Epithelial cell of esophagus (primary cell): ENCODE data around the gene PHPT1.

Source experiments
- DNase-seq: peaks from one replicate; pipeline ENCODE4 v3.0.0; 2010; ENCODE audit warnings: low read depth
- H3K4me3 ChIP-seq: 2 replicates; pipeline ENCODE4 v1.5.1; 2011; ENCODE audit warnings: mild to moderate bottlenecking, low read length, control low read depth
- TF ChIP-seq, protein P1 (sequence below): IDR thresholded peaks from 2 replicates; pipeline ENCODE4 v1.5.1; 2011; ENCODE audit warnings: low read depth, mild to moderate bottlenecking, low read length, control low read depth, inconsistent platforms; ENCODE audit not compliant: insufficient read depth; ENCODE audit errors: missing control alignments

The PHPT1 gene

DNA sequence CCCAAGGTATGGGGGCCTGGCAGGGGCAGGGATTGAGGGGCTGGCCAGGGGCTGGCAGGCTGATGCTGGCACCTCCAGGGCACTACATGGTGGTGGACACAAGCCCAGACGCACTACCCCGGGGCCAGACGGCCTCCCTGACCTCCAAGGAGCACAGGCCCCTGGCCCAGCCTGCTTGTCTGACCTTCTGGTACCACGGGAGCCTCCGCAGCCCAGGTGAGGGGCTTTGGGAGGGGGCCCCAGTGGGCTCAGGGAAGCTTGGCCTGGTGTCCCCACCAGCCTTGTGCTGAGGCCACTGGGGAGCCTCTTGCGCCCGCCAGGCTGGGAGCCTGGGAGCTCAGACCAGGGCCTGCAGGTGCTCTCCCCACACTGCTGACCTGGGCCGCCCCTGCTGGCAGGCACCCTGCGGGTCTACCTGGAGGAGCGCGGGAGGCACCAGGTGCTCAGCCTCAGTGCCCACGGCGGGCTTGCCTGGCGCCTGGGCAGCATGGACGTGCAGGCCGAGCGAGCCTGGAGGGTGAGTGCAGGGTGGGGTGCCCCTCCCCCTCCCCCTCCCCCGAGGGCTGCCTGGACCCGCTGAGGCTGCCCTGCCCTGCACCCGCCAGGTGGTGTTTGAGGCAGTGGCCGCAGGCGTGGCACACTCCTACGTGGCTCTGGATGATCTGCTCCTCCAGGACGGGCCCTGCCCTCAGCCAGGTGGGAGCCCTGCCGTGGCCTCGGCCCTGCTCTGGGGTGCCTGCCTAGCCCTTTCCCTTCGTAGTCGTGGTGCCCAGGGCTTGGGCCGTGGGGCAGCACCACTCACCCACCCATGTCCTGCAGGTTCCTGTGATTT is 8.6 kb downstream of the PHPT1 start:
- TF ChIP-seq, protein P1, sequence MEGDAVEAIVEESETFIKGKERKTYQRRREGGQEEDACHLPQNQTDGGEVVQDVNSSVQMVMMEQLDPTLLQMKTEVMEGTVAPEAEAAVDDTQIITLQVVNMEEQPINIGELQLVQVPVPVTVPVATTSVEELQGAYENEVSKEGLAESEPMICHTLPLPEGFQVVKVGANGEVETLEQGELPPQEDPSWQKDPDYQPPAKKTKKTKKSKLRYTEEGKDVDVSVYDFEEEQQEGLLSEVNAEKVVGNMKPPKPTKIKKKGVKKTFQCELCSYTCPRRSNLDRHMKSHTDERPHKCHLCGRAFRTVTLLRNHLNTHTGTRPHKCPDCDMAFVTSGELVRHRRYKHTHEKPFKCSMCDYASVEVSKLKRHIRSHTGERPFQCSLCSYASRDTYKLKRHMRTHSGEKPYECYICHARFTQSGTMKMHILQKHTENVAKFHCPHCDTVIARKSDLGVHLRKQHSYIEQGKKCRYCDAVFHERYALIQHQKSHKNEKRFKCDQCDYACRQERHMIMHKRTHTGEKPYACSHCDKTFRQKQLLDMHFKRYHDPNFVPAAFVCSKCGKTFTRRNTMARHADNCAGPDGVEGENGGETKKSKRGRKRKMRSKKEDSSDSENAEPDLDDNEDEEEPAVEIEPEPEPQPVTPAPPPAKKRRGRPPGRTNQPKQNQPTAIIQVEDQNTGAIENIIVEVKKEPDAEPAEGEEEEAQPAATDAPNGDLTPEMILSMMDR: no peak
- H3K4me3 ChIP-seq: no peak overlapping the region
- no peak for DNase-seq

DNA sequence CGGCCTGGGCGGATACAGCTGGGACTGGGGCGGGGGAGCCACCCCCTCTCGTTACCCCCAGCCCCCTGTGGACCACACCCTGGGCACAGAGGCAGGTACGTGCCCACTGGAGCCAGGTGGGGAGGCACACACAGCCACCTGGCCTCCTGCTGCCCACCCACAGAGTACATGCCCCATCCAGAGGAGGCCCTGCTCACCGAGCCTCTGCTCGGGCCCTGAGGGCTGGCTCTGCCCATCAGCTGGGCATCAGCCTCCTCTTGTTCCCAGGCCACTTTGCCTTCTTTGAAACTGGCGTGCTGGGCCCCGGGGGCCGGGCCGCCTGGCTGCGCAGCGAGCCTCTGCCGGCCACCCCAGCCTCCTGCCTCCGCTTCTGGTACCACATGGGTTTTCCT is 9.2 kb downstream of the PHPT1 start:
- H3K4me3 ChIP-seq: no peak overlapping the region
- no peak for DNase-seq

DNA sequence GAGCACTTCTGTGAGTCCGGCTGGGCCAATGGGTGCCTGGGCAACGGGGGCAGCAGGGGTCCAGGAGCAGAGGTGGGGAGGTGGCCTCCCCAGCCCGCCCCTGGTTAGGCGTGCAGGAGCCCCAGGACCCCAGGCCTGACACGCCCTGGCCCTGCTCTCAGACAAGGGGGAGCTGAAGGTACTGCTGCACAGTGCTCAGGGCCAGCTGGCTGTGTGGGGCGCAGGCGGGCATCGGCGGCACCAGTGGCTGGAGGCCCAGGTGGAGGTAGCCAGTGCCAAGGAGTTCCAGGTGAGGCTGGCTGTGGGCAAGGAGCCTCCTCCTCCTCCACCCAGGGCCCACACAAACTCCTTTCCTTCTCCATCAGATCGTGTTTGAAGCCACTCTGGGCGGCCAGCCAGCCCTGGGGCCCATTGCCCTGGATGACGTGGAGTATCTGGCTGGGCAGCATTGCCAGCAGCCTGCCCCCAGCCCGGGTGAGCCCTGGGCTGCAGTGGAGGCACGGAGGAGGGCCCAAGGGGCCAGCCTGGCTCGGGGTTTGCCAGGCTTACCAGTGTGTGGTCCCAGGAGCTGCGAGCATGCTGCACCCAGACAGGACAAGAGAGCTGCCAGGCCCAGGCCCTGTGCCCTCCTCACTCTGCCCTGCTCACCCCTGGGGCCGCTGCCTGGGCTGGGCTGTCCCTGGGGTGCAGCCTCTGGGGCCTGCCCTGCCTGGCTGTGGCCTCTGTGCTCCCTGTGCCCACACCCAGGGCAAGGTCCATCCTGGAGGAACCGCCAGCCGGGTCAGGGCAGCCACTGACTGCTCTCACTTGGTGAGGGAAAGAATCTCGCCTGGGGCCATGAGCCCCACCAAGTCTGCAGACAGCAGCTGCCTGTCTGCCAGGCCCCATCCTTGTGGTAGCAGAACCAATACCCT is 9.9 kb downstream of the PHPT1 start:
- TF ChIP-seq, protein P1: no peak
- no peak overlapping the region for H3K4me3 ChIP-seq
- DNase-seq: no peak

More for the DNA sequence above, 9.2 kb downstream of the PHPT1 start:
- TF ChIP-seq, protein P1: no peak

DNA sequence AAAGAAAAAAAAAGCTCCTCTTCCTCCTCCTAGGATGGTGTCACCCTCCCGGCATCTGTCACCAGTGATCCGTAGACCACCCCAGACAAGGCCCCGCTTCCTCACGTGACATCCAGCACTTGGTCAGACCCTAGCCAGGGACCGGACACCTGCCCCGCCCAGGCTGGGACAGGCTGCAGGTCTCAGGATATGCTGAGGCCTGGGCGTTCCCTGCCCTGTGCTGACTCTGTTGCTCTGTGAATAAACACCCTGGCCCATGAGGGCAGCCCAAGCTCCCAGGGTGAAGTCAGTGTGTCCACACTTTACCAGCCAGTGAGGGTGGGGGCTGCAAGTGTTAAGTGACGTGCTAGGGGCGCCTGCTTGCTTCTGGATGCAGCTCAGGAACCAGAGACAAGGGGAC is 11.3 kb downstream of the PHPT1 start:
- TF ChIP-seq, protein P1: no peak
- no peak for DNase-seq
- no peak overlapping the region for H3K4me3 ChIP-seq

DNA sequence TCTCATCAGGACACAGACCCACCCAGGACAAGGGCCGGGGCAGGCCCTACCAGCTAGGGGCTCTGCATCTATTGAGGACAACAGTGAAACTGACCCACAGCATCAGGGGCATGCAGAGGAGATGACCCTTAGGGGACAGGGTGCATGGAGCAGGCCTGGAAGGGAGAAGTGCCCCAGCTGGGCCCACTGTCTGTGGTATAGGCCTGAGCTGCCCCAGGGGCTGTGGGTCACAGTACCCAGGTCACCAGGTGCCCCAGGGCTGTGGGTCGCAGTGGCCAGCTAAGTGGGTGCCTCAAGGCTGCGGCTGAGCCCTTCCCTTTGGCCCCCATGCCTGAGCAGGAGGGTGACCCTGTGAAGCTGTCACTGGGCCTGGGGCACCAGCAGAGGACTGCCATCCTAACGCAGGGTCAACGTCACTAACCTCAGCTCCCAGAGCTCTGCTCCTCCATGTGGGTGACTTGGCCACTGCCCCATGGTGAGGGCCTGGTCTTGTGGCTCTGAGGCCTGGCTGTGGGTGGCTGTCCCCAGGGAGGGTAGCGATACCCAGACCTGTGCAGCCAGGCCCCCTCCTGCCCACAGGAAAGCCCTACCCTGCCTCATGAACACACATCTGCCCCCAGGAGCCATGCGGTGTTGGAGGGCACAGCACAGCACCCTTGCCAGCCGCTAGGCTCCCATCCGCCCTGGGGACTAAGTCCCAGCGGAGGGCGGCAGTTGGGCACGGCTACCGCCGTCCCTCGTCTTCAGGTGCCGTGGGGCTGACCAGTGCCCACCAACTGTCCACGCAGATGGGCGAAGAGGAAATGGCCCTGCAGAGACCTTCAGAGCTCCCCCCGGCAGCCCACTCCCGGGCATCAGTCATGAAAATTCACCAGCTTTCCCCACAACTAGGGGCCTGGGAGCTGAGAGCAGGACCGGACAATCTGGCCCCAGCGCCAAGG is 12.0 kb downstream of the PHPT1 start:
- TF ChIP-seq, protein P1: no peak
- no peak overlapping the region for H3K4me3 ChIP-seq
- DNase-seq: no peak

DNA sequence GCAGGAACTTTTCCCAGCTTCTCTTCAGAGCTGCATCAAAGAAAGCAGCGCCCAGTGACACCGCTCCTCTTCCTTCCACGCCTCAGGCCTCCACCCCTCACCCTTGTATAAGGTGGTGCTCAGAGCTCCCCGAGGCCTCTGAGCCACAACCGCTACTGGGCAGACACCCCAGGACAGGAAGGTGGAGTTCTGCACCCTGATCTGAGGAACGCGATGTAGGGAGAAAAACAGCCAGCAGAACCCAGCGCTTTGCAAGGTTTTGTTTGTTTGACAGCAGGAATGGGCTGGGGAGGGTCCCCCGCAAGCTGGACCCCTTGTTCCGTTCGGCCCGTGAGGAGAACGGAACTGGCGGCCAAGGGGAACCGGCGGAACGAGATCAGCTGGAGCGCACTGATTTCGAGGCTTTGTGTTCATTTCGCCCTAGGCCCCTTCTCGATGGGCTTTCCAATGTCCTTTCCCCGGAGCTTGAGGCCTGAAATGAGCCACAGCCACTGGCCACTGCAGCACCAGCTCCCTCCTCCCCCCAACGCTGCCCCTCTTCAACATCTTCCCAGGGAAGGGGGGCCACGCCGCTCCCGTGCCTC is 12.8 kb downstream of the PHPT1 start:
- no peak overlapping the region for H3K4me3 ChIP-seq
- DNase-seq: no peak
- TF ChIP-seq, protein P1: no peak
